Esophagus squamous epithelium (tissue), 5 donors: ENCODE results near the gene RNASE13. TPM values are rescaled to one million over a fixed set of nuclear protein-coding genes. Genes with fewer than 3 reads are reported as not detected.
A peak's percentile ranks its signal among the peaks of the same experiment; 100 is the strongest.

Source experiments
- DNase-seq: peaks from one replicate; lab custom pipeline; 2025; lab: John Stamatoyannopoulos, UW
- H3K27ac ChIP-seq, 4 donors: fragments of 200-600 bp; sonication (generic); one replicate each; pipeline ENCODE4 v1.5.1; 2016 to 2019; ENCODE audit warnings: mild to moderate bottlenecking in 1 of 4
- H3K27me3 ChIP-seq, 4 donors: fragments of 200-600 bp; sonication (generic); 1 replicate in 3 of 4; 2 replicates in 1 of 4; pipeline versions ENCODE4 v1.5.1 to v1.6.0; 2017 to 2021; ENCODE audit warnings: antibody characterized with exemption in 1 of 4
- H3K36me3 ChIP-seq, 3 donors: fragments of 200-600 bp; sonication (generic); one replicate each; pipeline ENCODE4 v1.5.1; 2016 to 2019
- H3K4me1 ChIP-seq, 3 donors: fragments of 200-600 bp; sonication (generic); one replicate each; pipeline ENCODE4 v1.5.1; 2017 to 2019
- H3K4me3 ChIP-seq, 4 donors: fragments of 200-600 bp; sonication (generic); 1 replicate in 3 of 4; 2 replicates in 1 of 4; pipeline ENCODE4 v1.5.1; 2016 to 2019; ENCODE audit warnings: mild to moderate bottlenecking in 2 of 4, moderate library complexity in 1 of 4
- H3K9me3 ChIP-seq, 3 donors: fragments of 200-600 bp; sonication (generic); one replicate each; pipeline ENCODE4 v1.5.1; 2016 to 2019
- POLR2A ChIP-seq, 4 donors: fragments of 450-650 bp; IDR thresholded peaks; one replicate each; pipeline ENCODE4 v1.6.1; 2017; ENCODE audit warnings: antibody characterized with exemption in 4 of 4, mild to moderate bottlenecking in 4 of 4, moderate library complexity in 3 of 4
- WGBS, 2 donors: methylation state at CpG; one replicate each; pipeline ENCODE4 v1.1.5; 2018; 5-methylcytosine and 5-hydroxymethylcytosine counted together
- intact Hi-C: fragments of 100-400 bp; cut with DNase I; formaldehyde crosslinking; loops from one replicate; pipeline ENCODE4 v1.15.0; 2022
- total RNA-seq, 4 donors: library from RNA; depleted of rRNA; stranded (reverse); fragments of >200 nt; gene quantifications; one replicate each; pipeline ENCODE4 v1.1.0, GENCODE V29; 2016
- TF ChIP-seq, protein P1 (sequence below), 6 experiments: fragments of 450-650 bp in 4 of 6; fragments of 200-600 bp in 2 of 6; sonication (generic) in 2 of 6; IDR thresholded peaks; one replicate each; pipeline ENCODE4 v1.5.1; 2016 to 2019; ENCODE audit warnings: antibody characterized with exemption in 6 of 6, mild to moderate bottlenecking in 4 of 6, moderate library complexity in 4 of 6
- donor health status: DM: yes; HTN: yes; CAD: no.

RNASE13 gene
- total RNA-seq, 4 donors from 2014 or later, result not detected

DNA sequence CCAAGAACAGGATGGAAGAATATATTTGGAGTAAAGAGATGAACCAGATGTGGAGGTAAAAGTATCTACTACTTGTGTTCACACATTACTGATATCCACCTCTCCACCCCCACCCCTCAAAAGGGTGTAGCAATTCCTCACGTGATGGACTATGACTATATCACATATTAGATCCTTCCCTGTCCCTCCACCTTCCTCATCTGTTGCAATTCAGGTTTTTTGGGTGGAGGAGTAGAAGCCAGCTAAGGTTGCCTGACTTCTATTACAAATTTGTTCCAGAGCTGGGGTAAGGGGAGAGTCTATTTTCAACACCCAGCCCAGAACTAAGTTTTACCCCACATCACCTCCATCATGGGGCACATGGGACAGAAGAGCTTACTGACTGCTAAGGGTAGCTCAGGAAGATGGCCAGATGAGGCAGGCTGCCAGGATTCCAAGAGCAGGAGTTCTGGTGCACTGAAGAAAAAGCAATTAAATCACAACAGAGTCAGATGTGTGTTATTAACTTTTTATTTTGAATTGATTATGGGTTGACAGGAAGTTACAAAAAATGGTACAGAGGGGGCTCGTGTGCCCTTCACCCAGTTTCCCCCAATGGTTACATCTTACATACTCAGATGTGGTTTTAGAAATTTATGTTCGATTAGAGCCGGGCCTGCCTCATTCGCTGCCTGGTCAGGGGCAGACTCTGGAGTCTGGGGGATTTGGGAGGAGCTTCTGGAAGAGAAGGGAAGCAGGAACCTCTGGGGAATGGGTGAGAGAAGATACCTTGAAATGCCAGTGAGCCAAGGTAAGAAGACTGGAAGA is 2.1 kb downstream of the RNASE13 start:
- Histone ChIP-seq H3K4me3 (no peak overlapping the region), H3K4me1 (peaks cover 0 to 16% (median 0%) of the 10 kb centered on the region in 3 donors), H3K36me3 (no peaks in the 10 kb centered on the region), H3K9me3 (no peaks in the 10 kb centered on the region), H3K27me3 (no peaks in the 10 kb centered on the region), H3K27ac (no peak overlapping the region)
- WGBS, 2 donors, result 72 to 75% methylated on average over 5 of the region's 5 CpGs
- intact Hi-C loops, result no loop called here
- DNase-seq, result no peak
- TF ChIP-seq, protein P1, sequence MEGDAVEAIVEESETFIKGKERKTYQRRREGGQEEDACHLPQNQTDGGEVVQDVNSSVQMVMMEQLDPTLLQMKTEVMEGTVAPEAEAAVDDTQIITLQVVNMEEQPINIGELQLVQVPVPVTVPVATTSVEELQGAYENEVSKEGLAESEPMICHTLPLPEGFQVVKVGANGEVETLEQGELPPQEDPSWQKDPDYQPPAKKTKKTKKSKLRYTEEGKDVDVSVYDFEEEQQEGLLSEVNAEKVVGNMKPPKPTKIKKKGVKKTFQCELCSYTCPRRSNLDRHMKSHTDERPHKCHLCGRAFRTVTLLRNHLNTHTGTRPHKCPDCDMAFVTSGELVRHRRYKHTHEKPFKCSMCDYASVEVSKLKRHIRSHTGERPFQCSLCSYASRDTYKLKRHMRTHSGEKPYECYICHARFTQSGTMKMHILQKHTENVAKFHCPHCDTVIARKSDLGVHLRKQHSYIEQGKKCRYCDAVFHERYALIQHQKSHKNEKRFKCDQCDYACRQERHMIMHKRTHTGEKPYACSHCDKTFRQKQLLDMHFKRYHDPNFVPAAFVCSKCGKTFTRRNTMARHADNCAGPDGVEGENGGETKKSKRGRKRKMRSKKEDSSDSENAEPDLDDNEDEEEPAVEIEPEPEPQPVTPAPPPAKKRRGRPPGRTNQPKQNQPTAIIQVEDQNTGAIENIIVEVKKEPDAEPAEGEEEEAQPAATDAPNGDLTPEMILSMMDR (IDR thresholded peaks at IDR 0.05), result no peak
- TF ChIP-seq POLR2A (IDR thresholded peaks at IDR 0.05), result no peak

- 83 to 88% methylated on average over 12 of the region's 12 CpGs for WGBS, 2 donors
- H3K4me3 ChIP-seq, result no peak overlapping the region
- H3K27ac ChIP-seq, result no peak overlapping the region
- no peaks in the 10 kb centered on the region for H3K27me3 ChIP-seq
- peaks cover 0 to 23% (median 9%) of the 10 kb centered on the region in 3 donors for H3K4me1 ChIP-seq
- DNase-seq, result no peak
- H3K36me3 ChIP-seq, result no peaks in the 10 kb centered on the region
- H3K9me3 ChIP-seq, result no peaks in the 10 kb centered on the region
- TF ChIP-seq, protein P1 (IDR thresholded peaks at IDR 0.05), result no peak
- TF ChIP-seq POLR2A (IDR thresholded peaks at IDR 0.05), result no peak
- intact Hi-C loops, result no loop called here
Observed at GRCh38 chr14:21030531-21030930, 4.1 kb downstream of the RNASE13 start.

- no peak within 1 kb of the TSS for H3K27ac ChIP-seq
- no peaks in the 10 kb centered on the region for H3K9me3 ChIP-seq
- H3K4me3 ChIP-seq, result no peak within 1 kb of the TSS
- no peaks in the 10 kb centered on the region for H3K36me3 ChIP-seq
- intact Hi-C loops, result no loop called here
- DNase-seq, result no peak
- WGBS, 2 donors, result 78 to 79% methylated on average over 4 to 5 of the region's 5 CpGs
- H3K27me3 ChIP-seq, result no peaks in the 10 kb centered on the region
- no peak for TF ChIP-seq POLR2A (IDR thresholded peaks at IDR 0.05)
- TF ChIP-seq, protein P1 (IDR thresholded peaks at IDR 0.05), result no peak
- peaks cover 0 to 28% (median 9%) of the 10 kb centered on the region in 3 donors for H3K4me1 ChIP-seq
Observed at GRCh38 chr14:21029917-21030316, 4.7 kb downstream of the RNASE13 start, which contains the start of gene TPPP2. TSS of gene TPPP2 (plus strand) at chr14:21030217. CDS start at chr14:21030582, 365 bp downstream.

GRCh38 chr14:21026988-21027315 is 7.7 kb downstream of the RNASE13 start:
- Histone ChIP-seq H3K36me3 (peaks cover 0 to 5% (median 0%) of the 10 kb centered on the region in 3 donors), H3K4me3 (no peak overlapping the region), H3K27me3 (no peaks in the 10 kb centered on the region), H3K4me1 (peaks cover 12 to 49% (median 25%) of the 10 kb centered on the region in 3 donors), H3K27ac (peak overlapping the region; percentile 81 to 95 (median 90)), H3K9me3 (no peaks in the 10 kb centered on the region)
- WGBS, 2 donors, result 45% methylated on average over 3 of the region's 3 CpGs; no CpG with 5 or more reads in 1 of the 2 donors
- intact Hi-C loops, result no loop called here
- DNase-seq, result no peak
- TF ChIP-seq, protein P1 (IDR thresholded peaks at IDR 0.05), result no peak
- TF ChIP-seq POLR2A (IDR thresholded peaks at IDR 0.05), result no peak

- Histone ChIP-seq H3K9me3 (no peaks in the 10 kb centered on the region), H3K4me1 (peaks cover 12 to 54% (median 25%) of the 10 kb centered on the region in 3 donors), H3K36me3 (peaks cover 0 to 10% (median 0%) of the 10 kb centered on the region in 3 donors), H3K4me3 (peak overlapping the region in 3 of 4 donors; percentile 76 to 94 (median 83)), H3K27me3 (no peaks in the 10 kb centered on the region), H3K27ac (peak overlapping the region; percentile 81 to 95 (median 90))
- no peak for DNase-seq
- 43 to 63% methylated on average over 5 to 7 of the region's 7 CpGs for WGBS, 2 donors
- intact Hi-C loops, result no loop called here
- TF ChIP-seq, protein P1 (IDR thresholded peaks at IDR 0.05), result no peak
- no peak for TF ChIP-seq POLR2A (IDR thresholded peaks at IDR 0.05)
Observed at GRCh38 chr14:21026274-21026987, 8.2 kb downstream of the RNASE13 start.
